Loucy (cell line): ENCODE data around the gene MGRN1.

Experiments used
- H2AFZ ChIP-seq: fragments of 200-600 bp; sonication (generic); 2 replicates; pipeline ENCODE4 v1.6.0; 2016; ENCODE audit warnings: antibody characterized with exemption, mild to moderate bottlenecking, low read length, moderate library complexity
- H3F3A ChIP-seq: fragments of 200-600 bp; 2 replicates; pipeline ENCODE4 v1.6.0; 2016; ENCODE audit warnings: antibody characterized with exemption, low read depth, mild to moderate bottlenecking
- H3K27me3 ChIP-seq: fragments of 200-600 bp; sonication (generic); 2 replicates; pipeline ENCODE4 v1.6.1; 2014; ENCODE audit warnings: low read length, mild to moderate bottlenecking; ENCODE audit not compliant: insufficient read depth, poor library complexity, severe bottlenecking
- H3K36me3 ChIP-seq: fragments of 200-600 bp; sonication (generic); 2 replicates; pipeline ENCODE4 v1.6.1; 2016; ENCODE audit warnings: low read length; ENCODE audit not compliant: insufficient read depth
- H3K4me1 ChIP-seq: fragments of 200-600 bp; sonication (generic); 2 replicates; pipeline ENCODE4 v1.5.1; 2014; ENCODE audit warnings: low read length, mild to moderate bottlenecking; ENCODE audit not compliant: insufficient read depth, poor library complexity, severe bottlenecking
- H3K4me2 ChIP-seq: fragments of 200-600 bp; sonication (generic); 2 replicates; pipeline ENCODE4 v1.6.0; 2014; ENCODE audit warnings: antibody characterized with exemption, low read length, low read depth, mild to moderate bottlenecking; ENCODE audit not compliant: poor library complexity, severe bottlenecking
- H3K4me3 ChIP-seq: fragments of 200-600 bp; sonication (generic); 2 replicates; pipeline ENCODE4 v1.5.1; 2014; ENCODE audit warnings: low read length, mild to moderate bottlenecking, mixed read lengths; ENCODE audit not compliant: poor library complexity, severe bottlenecking
- H3K79me2 ChIP-seq: fragments of 200-600 bp; sonication (generic); 2 replicates; pipeline ENCODE4 v1.6.1; 2014; ENCODE audit warnings: low read length; ENCODE audit not compliant: insufficient read depth
- H3K9ac ChIP-seq: fragments of 200-600 bp; sonication (generic); 2 replicates; pipeline ENCODE4 v1.6.0; 2014; ENCODE audit warnings: mild to moderate bottlenecking, low read depth, low read length, moderate library complexity; ENCODE audit not compliant: poor library complexity, severe bottlenecking
- H3K9me2 ChIP-seq: fragments of 200-600 bp; sonication (generic); replicated peaks from 2 replicates; pipeline ENCODE4 v1.6.1; 2016; ENCODE audit warnings: low read depth, low read length, mixed read lengths
- H3K9me3 ChIP-seq: fragments of 200-600 bp; sonication (generic); 2 replicates; pipeline ENCODE4 v1.6.1; 2014; ENCODE audit warnings: mild to moderate bottlenecking, antibody characterized with exemption, low read length, low read depth; ENCODE audit not compliant: insufficient read depth
- H4K20me1 ChIP-seq: fragments of 200-600 bp; sonication (generic); 2 replicates; pipeline ENCODE4 v1.6.0; 2014; ENCODE audit warnings: antibody characterized with exemption, low read length, mild to moderate bottlenecking; ENCODE audit not compliant: insufficient read depth, poor library complexity, severe bottlenecking
- CTCF ChIP-seq: fragments of 200-600 bp; sonication (generic); conservative IDR thresholded peaks from 2 replicates; pipeline ENCODE4 v1.5.1; 2014; ENCODE audit warnings: mild to moderate bottlenecking, antibody characterized with exemption, low read length
- EZH2phosphoT487 ChIP-seq: fragments of 200-600 bp; IDR thresholded peaks from 2 replicates; pipeline ENCODE4 v1.6.1; 2018; ENCODE audit warnings: antibody characterized with exemption, mild to moderate bottlenecking, moderate library complexity, borderline replicate concordance

The MGRN1 gene

DNA sequence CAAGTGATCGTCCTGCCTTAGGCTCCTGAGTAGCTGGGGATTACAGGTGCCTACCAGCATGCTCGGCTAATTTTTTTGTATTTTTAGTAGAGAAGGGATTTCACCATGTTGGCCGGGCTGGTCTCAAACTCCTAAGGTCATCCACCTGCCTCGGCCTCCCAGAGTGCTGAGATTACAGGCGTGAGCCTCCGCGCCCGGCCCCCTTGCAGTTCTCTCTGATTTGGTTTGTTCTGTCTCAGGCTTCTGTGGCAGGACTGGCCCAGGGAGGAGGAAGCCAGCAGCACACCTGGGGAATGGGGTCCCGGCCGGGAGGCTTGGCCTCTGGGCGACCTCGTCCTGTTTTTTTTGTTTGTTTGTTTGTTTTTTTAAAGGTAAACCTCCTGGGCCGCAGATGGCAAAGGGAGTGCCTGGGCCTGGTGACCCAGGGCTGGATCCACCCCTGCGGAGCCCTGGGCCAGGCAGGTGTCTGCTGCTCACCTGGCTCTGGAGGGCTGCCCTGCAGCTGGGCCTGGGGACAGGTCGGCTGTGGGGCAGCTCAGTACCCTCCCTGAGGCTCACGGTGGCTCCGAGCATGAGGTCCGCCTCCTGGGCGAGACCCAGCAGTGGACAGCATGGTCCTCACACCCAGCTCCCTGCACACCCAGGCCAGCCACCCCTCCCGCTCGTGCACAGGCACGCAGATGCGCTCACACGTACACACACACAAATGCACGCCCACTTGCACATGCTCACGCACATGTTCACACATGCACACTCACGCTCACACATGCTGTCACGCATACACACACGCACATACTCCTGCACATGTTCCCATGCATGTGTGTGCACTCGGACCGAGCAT is 65.5 kb downstream of the MGRN1 start:
- Histone ChIP-seq H3K9ac (no peak overlapping the region), H3K9me3 (no peaks in the 10 kb centered on the region), H3K79me2 (peaks cover 5% of the 10 kb centered on the region; the same call in 1 of the 2 replicates), H3K4me1 (no peaks in the 10 kb centered on the region), H3K27me3 (no peaks in the 10 kb centered on the region), H3K4me2 (no peak overlapping the region), H3F3A (no peaks in the 10 kb centered on the region), H3K4me3 (no peak overlapping the region), H4K20me1 (no peaks in the 10 kb centered on the region), H3K9me2 (no peaks in the 10 kb centered on the region), H2AFZ (no peak overlapping the region), H3K36me3 (no peaks in the 10 kb centered on the region)
- no peak for TF ChIP-seq EZH2phosphoT487
- no peak for TF ChIP-seq CTCF

- Histone ChIP-seq H3K79me2 (peaks cover 5% of the 10 kb centered on the region; the same call in 1 of the 2 replicates), H3K4me2 (no peak overlapping the region), H3F3A (no peaks in the 10 kb centered on the region), H3K9ac (no peak overlapping the region), H3K4me3 (no peak overlapping the region), H2AFZ (no peak overlapping the region), H3K4me1 (no peaks in the 10 kb centered on the region), H3K36me3 (no peaks in the 10 kb centered on the region), H3K27me3 (no peaks in the 10 kb centered on the region), H4K20me1 (no peaks in the 10 kb centered on the region), H3K9me2 (no peaks in the 10 kb centered on the region), H3K9me3 (no peaks in the 10 kb centered on the region)
- TF ChIP-seq EZH2phosphoT487 (no peak), CTCF (no peak)
Measured at GRCh38 chr16:4690946-4691665, 66.5 kb downstream of the MGRN1 start.

- H4K20me1 ChIP-seq = no peaks in the 10 kb centered on the region
- H3K36me3 ChIP-seq = no peaks in the 10 kb centered on the region
- TF ChIP-seq EZH2phosphoT487 = no peak
- no peak for TF ChIP-seq CTCF
- H3K4me1 ChIP-seq = no peaks in the 10 kb centered on the region
- H3K9me2 ChIP-seq = no peaks in the 10 kb centered on the region
- H2AFZ ChIP-seq = no peak overlapping the region
- no peaks in the 10 kb centered on the region for H3F3A ChIP-seq
- no peak overlapping the region for H3K4me3 ChIP-seq
- H3K79me2 ChIP-seq = peaks cover 5% of the 10 kb centered on the region; the same call in 1 of the 2 replicates
- H3K9ac ChIP-seq = no peak overlapping the region
- no peaks in the 10 kb centered on the region for H3K9me3 ChIP-seq
- H3K4me2 ChIP-seq = no peak overlapping the region
- no peaks in the 10 kb centered on the region for H3K27me3 ChIP-seq
Measured at GRCh38 chr16:4691666-4692412, 67.2 kb downstream of the MGRN1 start.
